Renal cortex interstitium (tissue), 11 donors: ENCODE measurements around the gene MMP11. TPM values are rescaled to one million over a fixed set of nuclear protein-coding genes. Genes with fewer than 3 reads are reported as not detected.

Source experiments
- DNase-seq, 11 donors: peaks; one replicate each; pipeline ENCODE4 v3.0.0-alpha.2; 2013; ENCODE audit warnings: low read depth in 9 of 11, low spot score in 4 of 11; ENCODE audit errors: extremely low read depth in 1 of 11
- polyA plus RNA-seq, 3 donors: library from polyadenylated mRNA; unstranded; fragments of 120-200 nt; gene quantifications; one replicate each; pipeline ENCODE4 v1.2.1, GENCODE V29; 2013; ENCODE audit not compliant: insufficient read length in 3 of 3

The MMP11 gene
- polyA plus RNA-seq, 3 donors: 16.8 to 21.6 (median 20.2) TPM

GRCh38 chr22:23820748-23821211 is 48.1 kb downstream of the MMP11 start:
- no peak for DNase-seq

DNA sequence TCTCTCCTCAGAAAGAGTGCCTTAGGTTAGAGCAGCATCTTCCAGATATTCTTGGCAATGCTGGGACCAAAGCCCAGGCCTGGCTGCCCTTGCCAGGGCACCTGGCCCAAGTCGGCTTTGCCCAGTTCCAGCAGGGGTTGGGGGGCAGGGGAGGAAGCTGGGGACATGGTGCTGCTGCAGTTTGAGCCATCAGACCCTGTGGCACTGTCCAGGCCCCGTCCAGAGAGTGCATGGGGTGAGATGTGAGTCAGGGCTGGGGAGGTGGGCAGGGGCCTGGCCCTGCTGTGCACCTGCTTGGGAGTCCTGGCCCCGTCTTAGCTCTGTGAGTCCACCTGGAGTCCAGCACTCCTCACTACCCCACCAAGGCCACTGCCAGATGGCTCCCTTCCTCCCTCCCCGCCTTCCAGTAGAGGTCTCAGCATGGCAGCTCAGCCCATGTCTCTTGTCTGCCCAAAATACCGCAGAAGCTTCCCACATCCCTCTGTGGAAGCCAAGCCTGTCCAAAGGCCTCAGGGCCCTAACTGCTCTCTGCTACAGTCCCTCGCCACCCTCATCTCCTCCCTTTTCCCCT is 49.5 kb downstream of the MMP11 start:
- DNase-seq: no peak

GRCh38 chr22:23823331-23823791 is 50.7 kb downstream of the MMP11 start:
- no peak for DNase-seq

GRCh38 chr22:23824476-23825245 is 52.0 kb downstream of the MMP11 start:
- DNase-seq: no peak

GRCh38 chr22:23825246-23825905 is 52.7 kb downstream of the MMP11 start:
- DNase-seq: no peak

GRCh38 chr22:23826510-23827350 is 54.1 kb downstream of the MMP11 start:
- no peak for DNase-seq

- DNase-seq: no peak
These were observed 54.8 kb downstream of the MMP11 start for GRCh38 chr22:23827351-23827995.

GRCh38 chr22:23828800-23829680 is 56.4 kb downstream of the MMP11 start:
- DNase-seq: no peak

DNA sequence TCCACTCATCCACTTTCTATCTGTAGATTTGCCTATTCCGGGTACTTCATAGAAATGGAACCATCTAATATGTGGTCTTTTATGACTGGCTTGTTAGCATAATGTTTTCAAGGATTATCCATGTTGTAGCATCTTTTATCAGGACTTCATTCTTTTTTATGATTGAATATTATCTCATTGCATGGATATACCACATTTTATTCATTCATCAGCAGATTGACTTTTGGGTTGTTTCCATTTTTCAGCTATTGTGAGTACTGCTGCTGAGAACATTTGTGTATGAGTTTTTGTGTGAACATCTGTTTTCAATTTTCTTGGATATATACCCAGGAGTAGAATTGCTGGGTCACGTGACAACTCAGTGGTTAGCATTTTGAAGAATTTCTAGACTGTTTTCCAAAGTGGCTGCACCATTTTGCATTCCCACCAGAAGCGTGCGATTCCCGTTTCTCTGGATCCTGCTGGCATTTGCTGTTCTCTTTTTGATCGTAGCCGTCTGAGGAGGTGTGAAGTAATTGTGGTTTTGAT is 57.3 kb downstream of the MMP11 start:
- DNase-seq: no peak

DNA sequence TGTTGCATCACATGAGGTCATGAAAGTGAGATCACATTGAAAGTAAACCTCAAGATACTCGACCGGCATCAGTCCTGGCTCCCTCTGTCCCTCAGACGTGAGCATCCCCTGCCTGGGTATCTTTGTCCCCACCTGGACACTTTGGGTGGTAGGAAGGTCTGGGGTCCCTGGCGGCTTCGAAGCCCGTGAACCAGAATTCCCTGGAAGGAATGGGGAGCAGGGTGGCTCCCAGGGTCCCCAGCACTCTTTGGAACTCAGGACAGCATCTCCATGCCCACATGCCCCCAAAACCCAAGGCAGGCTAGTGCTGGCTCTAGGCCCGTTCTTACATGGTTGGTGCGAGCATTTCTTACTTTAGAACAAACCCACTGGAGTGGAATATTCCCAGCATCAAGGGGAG is 58.6 kb downstream of the MMP11 start:
- DNase-seq: no peak

GRCh38 chr22:23831781-23832180 is 59.1 kb downstream of the MMP11 start:
- no peak for DNase-seq

GRCh38 chr22:23832226-23833016 is 59.8 kb downstream of the MMP11 start:
- no peak for DNase-seq

GRCh38 chr22:23833017-23833751 is 60.5 kb downstream of the MMP11 start:
- no peak for DNase-seq
